ENCODE results near the gene FUT9.

GRCh38 chr6:96164802-96165201 is 149.0 kb downstream of the FUT9 start:
- no peak for TF ChIP-seq CTCF (IDR thresholded peaks at IDR 0.05)
- no peak for TF ChIP-seq POLR2A (IDR thresholded peaks at IDR 0.05)
